ENCODE results near the gene FKBP4.

Gene FKBP4

GRCh38 chr12:2794736-2795289 lies at the start of gene FKBP4:
FKBP4 (plus strand) TSS chr12:2794970; CDS start chr12:2795140, 170 bp downstream.
- Histone ChIP-seq H3K9me3 (ENCODE audit: control insufficient read depth, insufficient read depth, low read length) (no peaks in the 10 kb centered on the region), H3K27ac (ENCODE audit: low read depth, low read length) (peak within 1 kb of the TSS; percentile 72), H3K36me3 (ENCODE audit: control insufficient read depth, insufficient read depth, low read length) (peaks cover 36% of the 10 kb centered on the region), H3K4me3 (ENCODE audit: low read depth, low read length) (peak within 1 kb of the TSS; percentile 84), H3K9ac (ENCODE audit: low read depth, low read length) (peak within 1 kb of the TSS; percentile 75), H3K27me3 (ENCODE audit: control insufficient read depth, insufficient read depth, low read length) (peaks cover 13% of the 10 kb centered on the region), H3K4me1 (ENCODE audit: control insufficient read depth, insufficient read depth, low read length) (peaks cover 3% of the 10 kb centered on the region; the same call in 1 of the 2 replicates)

GRCh38 chr12:2745655-2746054 lies 49.1 kb upstream of the FKBP4 start:
- Histone ChIP-seq H3K9ac (ENCODE audit: low read depth, low read length) (no peak overlapping the region), H3K9me3 (ENCODE audit: control insufficient read depth, insufficient read depth, low read length) (no peaks in the 10 kb centered on the region), H3K27me3 (ENCODE audit: control insufficient read depth, insufficient read depth, low read length) (no peaks in the 10 kb centered on the region), H3K4me1 (ENCODE audit: control insufficient read depth, insufficient read depth, low read length) (peaks cover 13% of the 10 kb centered on the region), H3K36me3 (ENCODE audit: control insufficient read depth, insufficient read depth, low read length) (no peaks in the 10 kb centered on the region), H3K27ac (ENCODE audit: low read depth, low read length) (no peak overlapping the region), H3K4me3 (ENCODE audit: low read depth, low read length) (no peak overlapping the region)

- H3K36me3 ChIP-seq (ENCODE audit: control insufficient read depth, insufficient read depth, low read length): no peaks in the 10 kb centered on the region
- no peaks in the 10 kb centered on the region for H3K9me3 ChIP-seq (ENCODE audit: control insufficient read depth, insufficient read depth, low read length)
- H3K4me1 ChIP-seq (ENCODE audit: control insufficient read depth, insufficient read depth, low read length): peaks cover 38% of the 10 kb centered on the region
- H3K9ac ChIP-seq (ENCODE audit: low read depth, low read length): no peak overlapping the region
- no peak overlapping the region for H3K27ac ChIP-seq (ENCODE audit: low read depth, low read length)
- H3K4me3 ChIP-seq (ENCODE audit: low read depth, low read length): no peak overlapping the region
- H3K27me3 ChIP-seq (ENCODE audit: control insufficient read depth, insufficient read depth, low read length): peaks cover 23% of the 10 kb centered on the region
Observed at GRCh38 chr12:2749580-2749979, 45.2 kb upstream of the FKBP4 start.

- no peak overlapping the region for H3K4me3 ChIP-seq (ENCODE audit: low read depth, low read length)
- peaks cover 23% of the 10 kb centered on the region for H3K27me3 ChIP-seq (ENCODE audit: control insufficient read depth, insufficient read depth, low read length)
- no peak overlapping the region for H3K9ac ChIP-seq (ENCODE audit: low read depth, low read length)
- H3K9me3 ChIP-seq (ENCODE audit: control insufficient read depth, insufficient read depth, low read length): no peaks in the 10 kb centered on the region
- H3K27ac ChIP-seq (ENCODE audit: low read depth, low read length): no peak overlapping the region
- peaks cover 43% of the 10 kb centered on the region for H3K4me1 ChIP-seq (ENCODE audit: control insufficient read depth, insufficient read depth, low read length)
- no peaks in the 10 kb centered on the region for H3K36me3 ChIP-seq (ENCODE audit: control insufficient read depth, insufficient read depth, low read length)
Observed at GRCh38 chr12:2750185-2750584, 44.6 kb upstream of the FKBP4 start.

DNA sequence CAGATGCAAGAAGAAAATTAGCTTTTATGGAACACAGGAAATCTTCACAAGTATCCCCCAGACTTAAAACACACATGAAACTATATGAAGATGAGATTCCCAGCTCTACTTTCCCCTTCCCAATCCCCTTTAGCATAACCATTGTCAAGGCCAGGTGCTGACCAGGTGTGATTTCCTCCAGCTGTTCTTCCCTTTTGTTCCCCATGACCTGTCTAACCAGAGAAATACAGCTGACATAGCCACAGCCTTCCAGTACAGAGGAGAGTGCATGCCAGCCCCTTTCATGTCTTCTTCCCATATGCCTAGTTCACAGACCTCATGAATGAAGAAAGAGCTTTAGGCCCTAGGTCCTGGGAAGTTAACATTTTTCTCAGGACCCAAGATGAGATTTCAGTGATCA lies 43.5 kb upstream of the FKBP4 start:
- H3K27ac ChIP-seq (ENCODE audit: low read depth, low read length): no peak overlapping the region
- H3K4me3 ChIP-seq (ENCODE audit: low read depth, low read length): no peak overlapping the region
- peaks cover 23% of the 10 kb centered on the region for H3K27me3 ChIP-seq (ENCODE audit: control insufficient read depth, insufficient read depth, low read length)
- no peaks in the 10 kb centered on the region for H3K9me3 ChIP-seq (ENCODE audit: control insufficient read depth, insufficient read depth, low read length)
- H3K4me1 ChIP-seq (ENCODE audit: control insufficient read depth, insufficient read depth, low read length): peaks cover 43% of the 10 kb centered on the region
- H3K9ac ChIP-seq (ENCODE audit: low read depth, low read length): no peak overlapping the region
- no peaks in the 10 kb centered on the region for H3K36me3 ChIP-seq (ENCODE audit: control insufficient read depth, insufficient read depth, low read length)

GRCh38 chr12:2751686-2752085 lies 43.1 kb upstream of the FKBP4 start:
- Histone ChIP-seq H3K27ac (ENCODE audit: low read depth, low read length) (no peak overlapping the region), H3K27me3 (ENCODE audit: control insufficient read depth, insufficient read depth, low read length) (peaks cover 23% of the 10 kb centered on the region)

GRCh38 chr12:2752676-2753371 lies 41.9 kb upstream of the FKBP4 start:
- H3K4me1 ChIP-seq (ENCODE audit: control insufficient read depth, insufficient read depth, low read length): peaks cover 47% of the 10 kb centered on the region
- H3K27me3 ChIP-seq (ENCODE audit: control insufficient read depth, insufficient read depth, low read length): peaks cover 23% of the 10 kb centered on the region
- H3K9me3 ChIP-seq (ENCODE audit: control insufficient read depth, insufficient read depth, low read length): no peaks in the 10 kb centered on the region

More at GRCh38 chr12:2751686-2752085, 43.1 kb upstream of the FKBP4 start:
- H3K4me3 ChIP-seq (ENCODE audit: low read depth, low read length): no peak overlapping the region
- no peaks in the 10 kb centered on the region for H3K9me3 ChIP-seq (ENCODE audit: control insufficient read depth, insufficient read depth, low read length)
- H3K4me1 ChIP-seq (ENCODE audit: control insufficient read depth, insufficient read depth, low read length): peaks cover 45% of the 10 kb centered on the region
- no peak overlapping the region for H3K9ac ChIP-seq (ENCODE audit: low read depth, low read length)
- H3K36me3 ChIP-seq (ENCODE audit: control insufficient read depth, insufficient read depth, low read length): no peaks in the 10 kb centered on the region

GRCh38 chr12:2753536-2753935 lies 41.2 kb upstream of the FKBP4 start:
- Histone ChIP-seq H3K4me1 (ENCODE audit: control insufficient read depth, insufficient read depth, low read length) (peaks cover 47% of the 10 kb centered on the region), H3K4me3 (ENCODE audit: low read depth, low read length) (no peak overlapping the region), H3K27ac (ENCODE audit: low read depth, low read length) (no peak overlapping the region), H3K9ac (ENCODE audit: low read depth, low read length) (no peak overlapping the region), H3K27me3 (ENCODE audit: control insufficient read depth, insufficient read depth, low read length) (peaks cover 23% of the 10 kb centered on the region), H3K36me3 (ENCODE audit: control insufficient read depth, insufficient read depth, low read length) (no peaks in the 10 kb centered on the region), H3K9me3 (ENCODE audit: control insufficient read depth, insufficient read depth, low read length) (no peaks in the 10 kb centered on the region; the same call in 1 of the 2 replicates)

More at GRCh38 chr12:2752676-2753371, 41.9 kb upstream of the FKBP4 start:
- no peak overlapping the region for H3K27ac ChIP-seq (ENCODE audit: low read depth, low read length)
- no peak overlapping the region for H3K9ac ChIP-seq (ENCODE audit: low read depth, low read length)
- H3K4me3 ChIP-seq (ENCODE audit: low read depth, low read length): peak overlapping the region; percentile 53
- no peaks in the 10 kb centered on the region for H3K36me3 ChIP-seq (ENCODE audit: control insufficient read depth, insufficient read depth, low read length)

DNA sequence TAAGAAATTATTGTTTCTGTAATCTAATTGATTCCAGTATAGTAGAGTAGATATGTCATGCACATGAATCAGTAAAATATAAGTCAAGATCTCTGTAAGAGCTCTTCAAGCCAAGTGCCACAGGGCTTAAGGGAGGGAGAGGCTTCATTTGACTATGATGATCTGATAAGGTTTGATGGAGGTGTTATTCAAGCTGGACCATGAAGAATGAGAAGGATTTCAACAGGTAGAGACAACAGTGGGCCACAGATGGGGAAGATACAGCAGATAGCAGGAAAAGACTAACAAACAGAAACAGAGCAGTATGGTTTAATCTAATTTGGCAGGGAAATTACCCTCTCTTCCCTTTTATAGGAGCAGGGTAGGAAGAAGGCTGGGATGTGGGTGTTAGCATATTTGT lies 40.6 kb upstream of the FKBP4 start:
- H3K9me3 ChIP-seq (ENCODE audit: control insufficient read depth, insufficient read depth, low read length): no peaks in the 10 kb centered on the region; the same call in 1 of the 2 replicates
- peaks cover 45% of the 10 kb centered on the region for H3K4me1 ChIP-seq (ENCODE audit: control insufficient read depth, insufficient read depth, low read length)
- H3K27me3 ChIP-seq (ENCODE audit: control insufficient read depth, insufficient read depth, low read length): peaks cover 23% of the 10 kb centered on the region
- no peak overlapping the region for H3K9ac ChIP-seq (ENCODE audit: low read depth, low read length)
- H3K4me3 ChIP-seq (ENCODE audit: low read depth, low read length): no peak overlapping the region
- no peak overlapping the region for H3K27ac ChIP-seq (ENCODE audit: low read depth, low read length)
- H3K36me3 ChIP-seq (ENCODE audit: control insufficient read depth, insufficient read depth, low read length): no peaks in the 10 kb centered on the region

GRCh38 chr12:2756756-2757155 lies 38.0 kb upstream of the FKBP4 start:
- no peaks in the 10 kb centered on the region for H3K36me3 ChIP-seq (ENCODE audit: control insufficient read depth, insufficient read depth, low read length)
- no peaks in the 10 kb centered on the region; the same call in 1 of the 2 replicates for H3K9me3 ChIP-seq (ENCODE audit: control insufficient read depth, insufficient read depth, low read length)
- H3K27me3 ChIP-seq (ENCODE audit: control insufficient read depth, insufficient read depth, low read length): peaks cover 23% of the 10 kb centered on the region
- H3K27ac ChIP-seq (ENCODE audit: low read depth, low read length): no peak overlapping the region
- H3K9ac ChIP-seq (ENCODE audit: low read depth, low read length): no peak overlapping the region
- no peak overlapping the region for H3K4me3 ChIP-seq (ENCODE audit: low read depth, low read length)
- H3K4me1 ChIP-seq (ENCODE audit: control insufficient read depth, insufficient read depth, low read length): peaks cover 24% of the 10 kb centered on the region

- H3K27ac ChIP-seq (ENCODE audit: low read depth, low read length): no peak overlapping the region
- no peak overlapping the region for H3K9ac ChIP-seq (ENCODE audit: low read depth, low read length)
- H3K9me3 ChIP-seq (ENCODE audit: control insufficient read depth, insufficient read depth, low read length): no peaks in the 10 kb centered on the region; the same call in 1 of the 2 replicates
- H3K4me1 ChIP-seq (ENCODE audit: control insufficient read depth, insufficient read depth, low read length): peaks cover 7% of the 10 kb centered on the region
- H3K4me3 ChIP-seq (ENCODE audit: low read depth, low read length): no peak overlapping the region
- no peaks in the 10 kb centered on the region for H3K27me3 ChIP-seq (ENCODE audit: control insufficient read depth, insufficient read depth, low read length)
- H3K36me3 ChIP-seq (ENCODE audit: control insufficient read depth, insufficient read depth, low read length): no peaks in the 10 kb centered on the region
Observed at GRCh38 chr12:2759733-2760132, 35.0 kb upstream of the FKBP4 start.
